Measurements from ENCODE around the gene P2RX7.
"Not testable (repeated sequence)": the region's sequence is repeated elsewhere in the genome, so short reads cannot be mapped to it uniquely, and the experiment has no call there.

Gene P2RX7

DNA sequence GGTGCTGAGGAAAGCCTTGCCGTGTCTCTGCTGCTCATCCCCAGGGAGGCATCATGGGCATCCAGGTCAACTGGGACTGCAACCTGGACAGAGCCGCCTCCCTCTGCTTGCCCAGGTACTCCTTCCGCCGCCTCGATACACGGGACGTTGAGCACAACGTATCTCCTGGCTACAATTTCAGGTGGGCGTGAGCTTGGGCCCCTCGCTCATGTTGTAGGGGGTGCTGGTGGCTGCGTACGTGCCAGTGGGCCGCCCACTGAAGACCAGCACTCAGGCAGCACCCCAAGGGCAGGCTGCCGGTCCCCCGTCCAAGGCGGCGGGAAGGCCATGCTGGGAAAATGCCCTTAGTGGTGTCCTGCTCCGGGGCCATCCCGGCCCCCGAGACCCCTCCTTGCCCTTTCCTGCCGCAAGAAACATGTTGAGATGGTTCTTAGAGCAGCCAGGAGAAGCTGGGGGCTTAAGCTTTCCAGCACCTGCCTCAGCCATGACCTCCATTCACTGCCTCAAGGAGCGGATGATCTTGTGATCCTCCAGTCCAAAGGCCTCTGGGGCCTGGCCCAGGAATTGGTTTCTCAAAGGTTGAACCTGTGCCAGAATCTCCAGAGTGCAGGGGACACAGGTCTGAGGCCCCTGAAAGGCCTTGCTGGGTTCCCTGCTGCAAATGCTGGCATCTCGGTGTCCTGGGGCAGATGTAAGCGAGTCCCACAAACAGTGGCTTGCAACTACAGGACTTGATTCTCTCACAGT lies 96.4 kb downstream of the P2RX7 start:
- Mint-ChIP-seq H3K36me3 (peaks cover 97% of the 10 kb centered on the region), H3K27ac (no peak overlapping the region)

DNA sequence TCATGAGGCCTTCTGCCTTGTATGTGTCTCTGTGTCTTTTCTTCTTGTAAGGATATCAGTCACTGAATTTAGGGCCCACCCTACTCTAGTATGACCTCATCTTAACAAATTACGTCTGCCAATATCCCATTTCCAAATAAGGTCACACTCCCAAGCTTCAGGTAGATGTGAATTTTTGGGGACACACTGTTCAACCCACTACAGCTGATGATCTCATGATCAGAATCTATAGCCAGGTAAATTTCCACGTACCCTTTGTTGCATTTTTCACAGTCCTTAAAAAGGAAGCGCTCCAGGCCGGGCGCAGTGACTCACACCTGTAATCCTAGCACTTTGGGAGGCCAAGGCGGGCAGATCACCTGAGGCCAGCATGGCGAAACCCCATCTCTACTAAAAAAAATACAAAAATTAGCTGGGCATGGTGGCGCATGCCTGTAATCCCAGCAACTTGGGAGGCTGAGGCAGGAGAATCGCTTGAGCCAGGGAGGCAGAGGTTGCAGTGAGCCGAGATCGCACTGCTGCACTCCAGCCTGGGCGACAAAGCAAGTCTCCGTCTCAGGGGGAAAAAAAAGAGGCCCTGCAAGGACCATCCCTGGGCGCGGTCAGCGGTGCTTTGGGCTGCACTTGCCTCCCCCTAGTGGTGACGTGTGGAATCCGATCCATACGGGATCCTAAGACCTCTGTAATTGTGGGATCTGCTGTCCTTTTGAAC lies 97.3 kb downstream of the P2RX7 start:
- ATAC-seq: peak; percentile 78
- H3K4me3 Mint-ChIP-seq: not testable (repeated sequence)

More for the DNA sequence above, 96.4 kb downstream of the P2RX7 start:
- Mint-ChIP-seq H3K4me3 (no peak overlapping the region), H3K9me3 (no peaks in the 10 kb centered on the region), H3K4me1 (peaks cover 21% of the 10 kb centered on the region)
- DNase-seq (ENCODE audit: low spot score in 2 of 2) (no peak), ATAC-seq (no peak)

GRCh38 chr12:121230538-121230907 lies 97.8 kb downstream of the P2RX7 start:
- Mint-ChIP-seq H3K9me3 (no peaks in the 10 kb centered on the region), H3K4me1 (peaks cover 11% of the 10 kb centered on the region), H3K36me3 (peaks cover 100% of the 10 kb centered on the region), H3K4me3 (no peak overlapping the region), H3K27ac (no peak overlapping the region)
- no peak for ATAC-seq
- no peak for DNase-seq (ENCODE audit: low spot score in 2 of 2)

More for the DNA sequence above, 97.3 kb downstream of the P2RX7 start:
- not testable (repeated sequence) for H3K9me3 Mint-ChIP-seq
- peak; percentile 50 to 75 for DNase-seq (ENCODE audit: low spot score in 2 of 2)
- Mint-ChIP-seq H3K4me1 (peaks cover 12% of the 10 kb centered on the region), H3K27ac (peak overlapping the region; percentile 48), H3K36me3 (peaks cover 97% of the 10 kb centered on the region)

GRCh38 chr12:121232163-121232562 lies 99.5 kb downstream of the P2RX7 start:
- Mint-ChIP-seq H3K36me3 (peaks cover 87% of the 10 kb centered on the region), H3K4me3 (no peak overlapping the region), H3K4me1 (peaks cover 11% of the 10 kb centered on the region), H3K9me3 (no peaks in the 10 kb centered on the region), H3K27ac (peak overlapping the region; percentile 67)
- no peak for ATAC-seq
- DNase-seq (ENCODE audit: low spot score in 2 of 2): no peak

- Mint-ChIP-seq H3K36me3 (peaks cover 84% of the 10 kb centered on the region), H3K4me3 (no peak overlapping the region), H3K27ac (peak overlapping the region; percentile 67), H3K9me3 (no peaks in the 10 kb centered on the region), H3K4me1 (peaks cover 11% of the 10 kb centered on the region)
- DNase-seq (ENCODE audit: low spot score in 2 of 2): no peak
- no peak for ATAC-seq
These were observed 100.4 kb downstream of the P2RX7 start for GRCh38 chr12:121232977-121233627.

DNA sequence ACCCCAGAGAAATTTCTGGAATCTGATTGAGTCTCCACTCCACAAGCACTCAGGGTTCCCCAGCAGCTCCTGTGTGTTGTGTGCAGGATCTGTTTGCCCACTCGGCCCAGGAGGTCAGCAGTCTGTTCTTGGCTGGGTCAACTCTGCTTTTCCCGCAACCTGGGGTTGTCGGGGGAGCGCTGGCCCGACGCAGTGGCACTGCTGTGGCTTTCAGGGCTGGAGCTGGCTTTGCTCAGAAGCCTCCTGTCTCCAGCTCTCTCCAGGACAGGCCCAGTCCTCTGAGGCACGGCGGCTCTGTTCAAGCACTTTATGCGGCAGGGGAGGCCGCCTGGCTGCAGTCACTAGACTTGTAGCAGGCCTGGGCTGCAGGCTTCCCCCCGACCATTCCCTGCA lies 100.9 kb downstream of the P2RX7 start:
- no peak overlapping the region for H3K27ac Mint-ChIP-seq
- H3K4me3 Mint-ChIP-seq: no peak overlapping the region
- peaks cover 82% of the 10 kb centered on the region for H3K36me3 Mint-ChIP-seq
- ATAC-seq (no peak), DNase-seq (ENCODE audit: low spot score in 2 of 2) (no peak)
- H3K9me3 Mint-ChIP-seq: no peaks in the 10 kb centered on the region
- H3K4me1 Mint-ChIP-seq: peaks cover 11% of the 10 kb centered on the region

GRCh38 chr12:121236776-121237175 lies 104.1 kb downstream of the P2RX7 start:
- Mint-ChIP-seq H3K27ac (no peak overlapping the region), H3K36me3 (peaks cover 70% of the 10 kb centered on the region), H3K4me1 (peaks cover 27% of the 10 kb centered on the region), H3K4me3 (no peak overlapping the region), H3K9me3 (no peaks in the 10 kb centered on the region)
- DNase-seq (ENCODE audit: low spot score in 2 of 2) (no peak), ATAC-seq (no peak)

DNA sequence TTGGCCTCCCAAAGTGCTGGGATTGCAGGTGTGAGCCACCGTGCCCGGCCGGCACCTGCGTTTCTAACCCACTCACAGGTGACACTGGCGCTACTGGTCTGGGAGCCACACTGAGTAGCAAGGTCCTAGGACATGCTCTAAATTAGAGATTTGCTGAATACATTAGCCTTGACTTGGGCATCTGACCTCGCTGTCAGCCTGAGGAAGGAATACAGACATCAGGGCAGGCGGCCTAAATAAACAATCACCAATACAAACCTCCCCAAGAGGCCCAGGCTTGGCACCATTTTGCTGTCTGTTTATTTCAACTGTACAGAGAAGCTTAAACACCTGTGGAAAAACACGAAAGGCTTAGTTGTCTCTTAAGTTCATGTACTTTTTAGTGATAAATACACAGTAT lies 104.7 kb downstream of the P2RX7 start:
- ATAC-seq (no peak), DNase-seq (ENCODE audit: low spot score in 2 of 2) (no peak)
- Mint-ChIP-seq H3K9me3 (no peaks in the 10 kb centered on the region), H3K4me1 (peaks cover 31% of the 10 kb centered on the region), H3K4me3 (no peak overlapping the region), H3K36me3 (peaks cover 70% of the 10 kb centered on the region), H3K27ac (peak overlapping the region; percentile 95)

All from stimulated activated effector memory CD8-positive, alpha-beta T cell treated with anti-CD3 and anti-CD28 coated beads, Interleukin-12 subunit alpha, Interleukin-12 subunit beta, amount 100 ng/mL, for 72 hours (primary cell).